ENCODE results near the gene FBXW11. TPM values are rescaled to one million over a fixed set of nuclear protein-coding genes. Genes with fewer than 3 reads are reported as not detected.
A peak's percentile ranks its signal among the peaks of the same experiment; 100 is the strongest.

Gene FBXW11
- total and polyA plus RNA-seq, 2 of the 13 experiments (the other 11 are each of a cell fraction or from before 2014, with no cell fraction given) = 31.7 to 53.6 TPM

DNA sequence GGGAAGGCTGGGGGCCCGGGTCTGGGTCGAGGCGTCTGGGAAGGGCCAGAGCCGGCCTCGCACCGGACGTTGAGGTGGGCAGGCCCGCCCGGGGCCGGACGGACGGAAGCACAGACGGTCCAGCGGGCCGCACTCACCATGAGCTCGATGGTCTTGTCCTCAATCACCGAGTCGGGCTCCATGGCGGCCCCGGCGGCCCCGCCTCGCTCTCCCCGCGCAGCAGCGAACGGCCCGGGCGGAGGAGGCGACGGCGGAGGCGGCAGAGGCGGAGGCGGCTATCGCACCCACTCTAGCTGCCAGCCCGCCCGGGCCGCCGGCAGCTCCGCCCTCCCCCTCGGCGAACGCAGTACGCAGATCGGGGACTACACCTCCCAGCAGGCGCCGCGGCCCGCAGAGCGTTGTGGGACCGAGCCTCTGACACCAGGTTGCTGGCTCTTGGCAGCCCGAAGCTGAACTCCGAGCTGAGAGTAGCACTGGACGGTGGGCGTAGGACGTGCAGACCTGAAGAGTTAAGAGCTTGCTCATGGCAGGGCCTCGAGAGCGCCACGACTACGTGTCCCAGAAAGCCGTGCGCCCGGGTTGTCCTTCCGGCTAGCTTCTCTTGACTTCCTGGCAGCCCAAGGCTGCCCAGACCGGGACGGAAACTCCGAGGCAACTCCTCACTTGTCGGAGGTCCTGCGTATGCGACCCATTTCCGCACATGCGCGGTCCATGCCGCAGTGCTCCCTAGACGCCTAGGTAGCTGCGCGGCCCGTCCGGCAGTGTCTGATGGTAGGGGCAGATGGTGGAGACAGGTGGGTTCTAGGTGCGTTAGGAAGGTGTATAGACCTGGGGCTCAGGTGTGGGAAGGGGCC, at the start of gene FBXW11 (continued):
- peak; percentile 97 for TF ChIP-seq ASH2L (IDR thresholded peaks at IDR 0.05; ENCODE audit: insufficient read length, low read depth, low read length)
- no peak for TF ChIP-seq ZNF264 (CRISPR knock-in tag; IDR thresholded peaks at IDR 0.05)
- TF ChIP-seq SP5 (CRISPR knock-in tag; IDR thresholded peaks at IDR 0.05; ENCODE audit: borderline replicate concordance, low read depth) = peak; percentile 44; the same call in 1 of the 2 replicates
- peak; percentile 91 for TF ChIP-seq ELF1 (CRISPR knock-in tag; IDR thresholded peaks at IDR 0.05)
- TF ChIP-seq ZBTB3 (CRISPR knock-in tag; IDR thresholded peaks at IDR 0.05; ENCODE audit: borderline replicate concordance, low read depth) = 0 out of 2 replicates have a peak, but pooled peaks have one; percentile 14
- no peak for TF ChIP-seq SMYD3 (CRISPR knock-in tag; IDR thresholded peaks at IDR 0.05)
- peak; percentile 12; the same call in 1 of the 2 replicates for TF ChIP-seq ZNF629 (CRISPR knock-in tag; conservative IDR thresholded peaks at IDR 0.05)
- TF ChIP-seq, protein P1, sequence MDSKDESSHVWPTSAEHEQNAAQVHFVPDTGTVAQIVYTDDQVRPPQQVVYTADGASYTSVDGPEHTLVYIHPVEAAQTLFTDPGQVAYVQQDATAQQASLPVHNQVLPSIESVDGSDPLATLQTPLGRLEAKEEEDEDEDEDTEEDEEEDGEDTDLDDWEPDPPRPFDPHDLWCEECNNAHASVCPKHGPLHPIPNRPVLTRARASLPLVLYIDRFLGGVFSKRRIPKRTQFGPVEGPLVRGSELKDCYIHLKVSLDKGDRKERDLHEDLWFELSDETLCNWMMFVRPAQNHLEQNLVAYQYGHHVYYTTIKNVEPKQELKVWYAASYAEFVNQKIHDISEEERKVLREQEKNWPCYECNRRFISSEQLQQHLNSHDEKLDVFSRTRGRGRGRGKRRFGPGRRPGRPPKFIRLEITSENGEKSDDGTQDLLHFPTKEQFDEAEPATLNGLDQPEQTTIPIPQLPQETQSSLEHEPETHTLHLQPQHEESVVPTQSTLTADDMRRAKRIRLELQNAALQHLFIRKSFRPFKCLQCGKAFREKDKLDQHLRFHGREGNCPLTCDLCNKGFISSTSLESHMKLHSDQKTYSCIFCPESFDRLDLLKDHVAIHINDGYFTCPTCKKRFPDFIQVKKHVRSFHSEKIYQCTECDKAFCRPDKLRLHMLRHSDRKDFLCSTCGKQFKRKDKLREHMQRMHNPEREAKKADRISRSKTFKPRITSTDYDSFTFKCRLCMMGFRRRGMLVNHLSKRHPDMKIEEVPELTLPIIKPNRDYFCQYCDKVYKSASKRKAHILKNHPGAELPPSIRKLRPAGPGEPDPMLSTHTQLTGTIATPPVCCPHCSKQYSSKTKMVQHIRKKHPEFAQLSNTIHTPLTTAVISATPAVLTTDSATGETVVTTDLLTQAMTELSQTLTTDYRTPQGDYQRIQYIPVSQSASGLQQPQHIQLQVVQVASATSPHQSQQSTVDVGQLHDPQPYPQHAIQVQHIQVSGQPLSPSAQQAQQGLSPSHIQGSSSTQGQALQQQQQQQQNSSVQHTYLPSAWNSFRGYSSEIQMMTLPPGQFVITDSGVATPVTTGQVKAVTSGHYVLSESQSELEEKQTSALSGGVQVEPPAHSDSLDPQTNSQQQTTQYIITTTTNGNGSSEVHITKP (CRISPR knock-in tag; IDR thresholded peaks at IDR 0.05; ENCODE audit: low read depth) = peak; percentile 65
- TF ChIP-seq ATF1 (CRISPR knock-in tag; IDR thresholded peaks at IDR 0.05) = no peak
- TF ChIP-seq ZNF335 (CRISPR knock-in tag; IDR thresholded peaks at IDR 0.05) = peak; percentile 76
- TF ChIP-seq ZNF878 (CRISPR knock-in tag; IDR thresholded peaks at IDR 0.05) = no peak
- no peak for TF ChIP-seq ZNF549 (CRISPR knock-in tag; IDR thresholded peaks at IDR 0.05)
- 0 out of 2 replicates have a peak, but pooled peaks have one; percentile 9 for TF ChIP-seq NKX3-1 (CRISPR knock-in tag; IDR thresholded peaks at IDR 0.05)
- peak; percentile 64 for TF ChIP-seq ELF3 (CRISPR knock-in tag; IDR thresholded peaks at IDR 0.05)
- TF ChIP-seq SRSF9 (IDR thresholded peaks at IDR 0.05; ENCODE audit: borderline replicate concordance, insufficient read depth, low read depth, low read length, poor library complexity, severe bottlenecking) = no peak
- TF ChIP-seq PHF5A (CRISPR knock-in tag; IDR thresholded peaks at IDR 0.05; ENCODE audit: low read depth, unreplicated experiment) = no peak
- TF ChIP-seq, protein P2, sequence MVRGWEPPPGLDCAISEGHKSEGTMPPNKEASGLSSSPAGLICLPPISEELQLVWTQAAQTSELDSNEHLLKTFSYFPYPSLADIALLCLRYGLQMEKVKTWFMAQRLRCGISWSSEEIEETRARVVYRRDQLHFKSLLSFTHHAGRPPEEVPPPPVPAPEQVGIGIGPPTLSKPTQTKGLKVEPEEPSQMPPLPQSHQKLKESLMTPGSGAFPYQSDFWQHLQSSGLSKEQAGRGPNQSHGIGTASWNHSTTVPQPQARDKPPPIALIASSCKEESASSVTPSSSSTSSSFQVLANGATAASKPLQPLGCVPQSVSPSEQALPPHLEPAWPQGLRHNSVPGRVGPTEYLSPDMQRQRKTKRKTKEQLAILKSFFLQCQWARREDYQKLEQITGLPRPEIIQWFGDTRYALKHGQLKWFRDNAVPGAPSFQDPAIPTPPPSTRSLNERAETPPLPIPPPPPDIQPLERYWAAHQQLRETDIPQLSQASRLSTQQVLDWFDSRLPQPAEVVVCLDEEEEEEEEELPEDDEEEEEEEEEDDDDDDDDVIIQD (CRISPR knock-in tag; IDR thresholded peaks at IDR 0.05; ENCODE audit: low read depth) = no peak; the same call in 1 of the 2 replicates
- no peak for TF ChIP-seq RFX3 (CRISPR knock-in tag; IDR thresholded peaks at IDR 0.05)
- TF ChIP-seq, protein P3, sequence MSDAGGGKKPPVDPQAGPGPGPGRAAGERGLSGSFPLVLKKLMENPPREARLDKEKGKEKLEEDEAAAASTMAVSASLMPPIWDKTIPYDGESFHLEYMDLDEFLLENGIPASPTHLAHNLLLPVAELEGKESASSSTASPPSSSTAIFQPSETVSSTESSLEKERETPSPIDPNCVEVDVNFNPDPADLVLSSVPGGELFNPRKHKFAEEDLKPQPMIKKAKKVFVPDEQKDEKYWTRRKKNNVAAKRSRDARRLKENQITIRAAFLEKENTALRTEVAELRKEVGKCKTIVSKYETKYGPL (CRISPR knock-in tag; IDR thresholded peaks at IDR 0.05) = no peak
- TF ChIP-seq, protein P4, sequence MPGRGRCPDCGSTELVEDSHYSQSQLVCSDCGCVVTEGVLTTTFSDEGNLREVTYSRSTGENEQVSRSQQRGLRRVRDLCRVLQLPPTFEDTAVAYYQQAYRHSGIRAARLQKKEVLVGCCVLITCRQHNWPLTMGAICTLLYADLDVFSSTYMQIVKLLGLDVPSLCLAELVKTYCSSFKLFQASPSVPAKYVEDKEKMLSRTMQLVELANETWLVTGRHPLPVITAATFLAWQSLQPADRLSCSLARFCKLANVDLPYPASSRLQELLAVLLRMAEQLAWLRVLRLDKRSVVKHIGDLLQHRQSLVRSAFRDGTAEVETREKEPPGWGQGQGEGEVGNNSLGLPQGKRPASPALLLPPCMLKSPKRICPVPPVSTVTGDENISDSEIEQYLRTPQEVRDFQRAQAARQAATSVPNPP (CRISPR knock-in tag; IDR thresholded peaks at IDR 0.05) = no peak
- TF ChIP-seq TEAD3 (CRISPR knock-in tag; optimal IDR thresholded peaks at IDR 0.05; ENCODE audit: borderline replicate concordance) = peak; percentile 55
- 0 out of 2 replicates have a peak, but pooled peaks have one; percentile 73 for TF ChIP-seq ZNF234 (CRISPR knock-in tag; conservative IDR thresholded peaks at IDR 0.05)
- no peak for TF ChIP-seq ZFP41 (CRISPR knock-in tag; IDR thresholded peaks at IDR 0.05; ENCODE audit: borderline replicate concordance)

All from HepG2 (cell line).